Adrenal gland (tissue), 12 donors: ENCODE measurements around the gene BSDC1. TPM values are rescaled to one million over a fixed set of nuclear protein-coding genes. Genes with fewer than 3 reads are reported as not detected.

Experiments used
- DNase-seq, 7 donors: peaks; one replicate each; pipeline ENCODE4 v3.0.0-alpha.2; 2019 to 2020
- H3K27ac ChIP-seq, 5 donors: fragments of 200-600 bp; sonication (generic) in 4 of 5; 1 replicate in 3 of 5; 2 replicates in 2 of 5; pipeline versions ENCODE4 v1.5.1 to v1.8.0; 2016 to 2020; ENCODE audit warnings: mild to moderate bottlenecking in 1 of 5
- H3K27me3 ChIP-seq: fragments of 200-600 bp; 2 replicates; pipeline ENCODE4 v1.8.0; 2021
- H3K36me3 ChIP-seq, 2 donors: fragments of 200-600 bp; replicated peaks in 1 of 2; 1 replicate in 1 of 2; 2 replicates in 1 of 2; pipeline versions ENCODE4 v1.5.1 to v1.8.0; 2018 to 2022
- H3K4me1 ChIP-seq, 2 donors: fragments of 200-600 bp; replicated peaks in 1 of 2; 1 replicate in 1 of 2; 2 replicates in 1 of 2; pipeline versions ENCODE4 v1.5.1 to v1.8.0; 2018 to 2021
- H3K4me3 ChIP-seq, 4 donors: fragments of 200-600 bp; sonication (generic) in 3 of 4; one replicate each; pipeline ENCODE4 v1.5.1; 2016 to 2018
- H3K9me3 ChIP-seq, 3 donors: fragments of 200-600 bp; sonication (generic) in 1 of 3; replicated peaks in 1 of 3; 1 replicate in 2 of 3; 2 replicates in 1 of 3; pipeline versions ENCODE4 v1.5.1 to v1.8.0; 2016 to 2021
- CTCF ChIP-seq, 6 experiments: fragments of 450-650 bp in 4 of 6; fragments of 200-600 bp in 2 of 6; sonication (generic) in 1 of 6; IDR thresholded peaks; 1 replicate in 5 of 6; 2 replicates in 1 of 6; pipeline versions ENCODE4 v1.5.1 to v1.8.0; 2016 to 2021; ENCODE audit warnings: antibody characterized with exemption in 6 of 6, mild to moderate bottlenecking in 2 of 6, moderate library complexity in 1 of 6
- POLR2A ChIP-seq, 2 donors: fragments of 450-650 bp; IDR thresholded peaks; one replicate each; pipeline ENCODE4 v1.6.1; 2017; ENCODE audit warnings: antibody characterized with exemption in 2 of 2, mild to moderate bottlenecking in 2 of 2, moderate library complexity in 1 of 2
- WGBS, 4 donors: extraction: QIAGEN DNeasy Blood & Tissue Kit in 2 of 4; methylation state at CpG; one replicate each; pipeline versions ENCODE4 v1.1.5 to v1.1.7; 2013 to 2017; 5-methylcytosine and 5-hydroxymethylcytosine counted together
- intact Hi-C, 2 donors: fragments of 100-400 bp; cut with DNase I; formaldehyde crosslinking; loops; one replicate each; pipeline versions ENCODE4 v1.14.1 to v1.15.0; 2022 to 2023
- polyA plus RNA-seq, 3 donors: library from polyadenylated mRNA; stranded (reverse); fragments of 200-250 nt in 2 of 3; fragments of 350-450 nt in 1 of 3; fragmentation: Illumina TruSeq in 1 of 3; extraction: RNeasy Lipid Tissue Mini Kit (QIAGEN cat#74804) in 1 of 3; gene quantifications; one replicate each; pipeline ENCODE4 v1.2.3, GENCODE V29; 2013 to 2014
- total RNA-seq, 9 donors: library from RNA; depleted of rRNA in 4 of 9; stranded (reverse); fragments of >200 nt in 4 of 9; fragments of 120-200 nt in 1 of 9; fragmentation: NEBNext Ultra II Directional in 1 of 9; extraction: Animal tissue kit (Norgen Biotek cat#: 25700) in 1 of 9; gene quantifications; one replicate each; pipeline versions ENCODE4 v1.1.0 to v1.2.4, GENCODE V29; 2013 to 2023
- donor health status: healthy with polysubstance abuse.
- donor health status: Bipolar disorder and iron deficiency.
- donor health status: DM: yes; HTN: yes; CAD: no.
- donor health status: DM: no; HTN: no; CAD: no.
- donor health status: DM: no; HTN: no; CAD: no.
- donor health status: DM: yes; HTN: yes; CAD: no.

Gene BSDC1
- total and polyA plus RNA-seq, 12 donors = 47.9 to 153 (median 107) TPM

- Histone ChIP-seq H3K27me3 (no peaks in the 10 kb centered on the region), H3K36me3 (peaks cover 0 to 52% of the 10 kb centered on the region in 2 donors), H3K27ac (no peak overlapping the region), H3K4me1 (peaks cover 6 to 27% of the 10 kb centered on the region in 2 donors), H3K4me3 (no peak overlapping the region), H3K9me3 (no peaks in the 10 kb centered on the region)
- intact Hi-C loops = no loop called here
- WGBS, 4 donors = 76 to 89% (median 83%) methylated on average over 3 of the region's 3 CpGs
- TF ChIP-seq POLR2A (IDR thresholded peaks at IDR 0.05) = no peak
- TF ChIP-seq CTCF (IDR thresholded peaks at IDR 0.05) = no peak
- DNase-seq = no peak
These were observed 60.8 kb downstream of the BSDC1 start for GRCh38 chr1:32333251-32333963.

- TF ChIP-seq CTCF (IDR thresholded peaks at IDR 0.05) (no peak), POLR2A (IDR thresholded peaks at IDR 0.05) (no peak)
- WGBS, 4 donors = 86 to 97% (median 93%) methylated on average over 2 to 3 of the region's 3 CpGs
- no peak overlapping the region for H3K4me3 ChIP-seq
- H3K27me3 ChIP-seq = no peaks in the 10 kb centered on the region
- H3K9me3 ChIP-seq = no peaks in the 10 kb centered on the region
- H3K36me3 ChIP-seq = peaks cover 0 to 62% of the 10 kb centered on the region in 2 donors
- H3K27ac ChIP-seq = no peak overlapping the region
- DNase-seq = no peak
- intact Hi-C loops = no loop called here
- H3K4me1 ChIP-seq = peaks cover 6 to 27% of the 10 kb centered on the region in 2 donors
These were observed 61.8 kb downstream of the BSDC1 start for GRCh38 chr1:32332290-32333079.

- intact Hi-C loops = no loop called here
- TF ChIP-seq CTCF (IDR thresholded peaks at IDR 0.05) (no peak), POLR2A (IDR thresholded peaks at IDR 0.05) (no peak)
- no peaks in the 10 kb centered on the region for H3K9me3 ChIP-seq
- no peaks in the 10 kb centered on the region for H3K27me3 ChIP-seq
- no peak overlapping the region for H3K4me3 ChIP-seq
- H3K36me3 ChIP-seq = peaks cover 0 to 71% of the 10 kb centered on the region in 2 donors
- 90 to 94% (median 92%) methylated on average over 12 of the region's 12 CpGs for WGBS, 4 donors
- peaks cover 6 to 19% of the 10 kb centered on the region in 2 donors for H3K4me1 ChIP-seq
- no peak for DNase-seq
- no peak overlapping the region for H3K27ac ChIP-seq
These were observed 62.7 kb downstream of the BSDC1 start for GRCh38 chr1:32331549-32331948.

GRCh38 chr1:32330558-32331151 is 63.6 kb downstream of the BSDC1 start:
- TF ChIP-seq POLR2A (IDR thresholded peaks at IDR 0.05) (no peak), CTCF (IDR thresholded peaks at IDR 0.05) (no peak)
- intact Hi-C loops = no loop called here

More at GRCh38 chr1:32330558-32331151, 63.6 kb downstream of the BSDC1 start:
- no peak overlapping the region for H3K27ac ChIP-seq
- peaks cover 0 to 71% of the 10 kb centered on the region in 2 donors for H3K36me3 ChIP-seq
- H3K4me3 ChIP-seq = no peak overlapping the region
- DNase-seq = no peak
- H3K27me3 ChIP-seq = no peaks in the 10 kb centered on the region
- H3K4me1 ChIP-seq = peaks cover 6 to 14% of the 10 kb centered on the region in 2 donors
- 89 to 92% (median 90%) methylated on average over 12 of the region's 12 CpGs for WGBS, 4 donors
- H3K9me3 ChIP-seq = no peaks in the 10 kb centered on the region
